ENCODE results near the gene KCNJ9. TPM values are rescaled to one million over a fixed set of nuclear protein-coding genes. Genes with fewer than 3 reads are reported as not detected.

Gene KCNJ9
- total RNA-seq = under 0.01 TPM in 2 replicates

DNA sequence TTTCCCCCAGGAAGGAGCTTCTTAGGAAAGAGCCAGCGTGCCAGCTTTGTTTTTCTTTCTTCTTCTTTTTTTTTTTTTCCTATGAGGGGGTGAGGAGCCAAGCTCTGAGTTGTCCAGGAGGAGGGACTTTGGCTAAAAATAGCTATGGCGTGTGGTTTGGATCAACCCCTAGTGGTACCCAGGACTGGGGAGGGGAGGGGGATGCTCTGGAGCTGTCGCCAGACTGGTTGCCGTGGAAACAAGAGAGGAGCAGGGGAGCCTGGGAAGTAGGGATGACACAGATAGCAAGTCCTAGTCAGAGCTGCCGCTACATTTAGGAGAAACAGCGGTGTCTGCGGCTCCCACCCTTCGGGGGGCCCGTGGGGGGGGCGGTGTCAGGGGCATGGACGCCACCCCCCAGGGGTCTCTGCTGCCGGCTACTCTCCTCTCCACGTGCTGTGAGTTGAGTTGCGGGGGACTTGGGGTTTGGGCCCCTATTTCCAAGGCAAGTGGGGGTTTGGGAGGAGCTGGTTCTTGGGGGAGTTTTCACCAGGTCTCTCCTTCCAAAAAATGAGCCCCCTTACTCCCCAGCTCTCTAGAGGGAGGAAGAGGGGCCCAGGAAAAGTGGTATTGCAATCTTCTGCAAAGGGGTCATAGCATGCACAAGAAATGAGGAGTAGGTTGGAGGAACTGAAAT is at the start of gene KCNJ9:
KCNJ9 (plus strand) TSS at position 278 of the 676 bp plus-strand sequence. CDS start 2,493 bp downstream, outside the sequence.

DNA sequence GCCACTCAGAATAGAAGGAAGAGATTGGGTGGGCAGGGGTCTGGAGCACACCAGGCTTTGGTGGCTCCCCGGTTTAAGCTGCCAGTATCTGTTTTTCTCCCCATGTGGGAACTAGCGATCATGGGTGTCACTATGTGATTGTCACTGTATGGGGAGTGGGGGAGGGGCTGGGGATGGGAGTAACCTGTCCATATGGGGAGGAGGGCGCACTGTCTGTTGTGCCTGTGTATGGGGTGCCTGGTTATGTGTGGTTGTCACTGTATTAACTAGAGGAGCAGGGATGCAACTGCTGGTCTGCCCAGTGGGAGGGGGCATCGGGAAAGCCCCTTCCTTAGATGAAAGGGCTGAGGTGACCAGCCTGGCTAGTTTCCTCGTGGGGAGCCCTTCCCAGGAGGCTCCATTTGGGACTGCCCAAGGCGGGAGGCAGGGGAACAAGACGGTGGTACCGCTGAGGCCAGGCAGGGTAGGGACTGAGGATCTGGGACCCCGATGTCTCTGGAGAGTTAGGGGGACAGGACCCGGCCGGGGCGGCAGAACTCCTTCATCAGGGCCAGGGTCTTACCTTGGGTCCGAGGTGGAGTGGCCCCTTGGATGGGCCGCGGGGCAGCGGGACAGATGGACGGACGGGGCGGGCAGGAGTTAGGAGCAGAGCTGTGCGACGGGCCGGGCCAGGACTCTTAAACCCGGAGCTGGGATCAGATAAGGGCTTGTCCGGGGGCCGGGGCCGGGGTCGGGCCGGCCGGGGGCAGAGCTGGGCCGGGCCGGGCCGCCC is 11.7 kb upstream of the KCNJ9 start, which contains the start of gene KCNJ10:
KCNJ10 (minus strand) TSS at position 701 of the 772 bp plus-strand sequence. CDS start 27,628 bp downstream, outside the sequence.

DNA sequence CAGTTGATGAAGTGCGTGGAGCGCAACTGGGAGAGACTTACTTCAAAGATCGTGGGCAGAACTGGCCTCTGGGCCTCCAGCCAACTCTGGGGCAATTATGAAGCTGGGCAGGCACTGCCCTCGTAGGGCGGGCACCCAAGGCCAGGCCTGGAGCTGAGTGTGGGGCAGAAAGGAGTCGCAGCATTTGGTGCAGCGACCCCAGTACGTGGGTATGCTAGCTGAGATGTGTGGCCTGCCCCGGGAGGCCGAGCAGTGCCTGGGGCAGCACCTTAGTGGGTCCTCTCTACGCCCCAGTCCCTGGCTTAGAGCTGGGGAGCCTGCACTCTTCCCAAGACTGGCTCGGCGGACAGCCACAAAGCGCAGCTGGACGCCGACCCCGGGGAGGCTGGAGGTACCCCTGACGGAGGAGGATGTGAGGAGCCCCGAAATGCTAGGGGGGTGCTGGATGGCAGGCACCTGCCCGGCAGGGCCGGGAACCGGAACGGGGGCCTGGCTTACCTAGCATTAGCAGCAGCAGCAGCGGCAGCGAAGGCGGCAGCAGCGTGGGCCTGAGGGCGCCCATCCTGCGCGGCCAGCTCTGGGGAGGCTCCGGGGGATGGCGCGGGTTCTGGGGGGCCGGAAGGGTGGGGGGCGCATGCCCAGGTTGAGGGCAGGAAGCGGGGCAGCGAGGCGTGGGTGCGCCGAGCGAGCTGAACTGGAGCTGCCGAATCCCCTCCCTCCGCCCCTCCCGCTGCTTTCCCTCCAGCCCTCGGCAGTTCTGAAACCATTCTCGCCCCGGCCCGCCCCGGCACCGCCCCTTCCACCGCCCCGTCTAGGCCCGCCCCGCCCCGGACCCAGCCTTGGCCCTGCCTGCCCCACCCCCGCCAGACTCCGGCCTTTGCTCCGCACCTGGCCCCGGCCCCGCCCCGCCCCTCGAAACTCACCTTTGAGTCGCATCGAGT is 16.8 kb downstream of the KCNJ9 start, which contains the start of gene IGSF8:
IGSF8 (minus strand) TSS at position 709 of the 941 bp plus-strand sequence; CDS start at position 562, 147 bp downstream.

DNA sequence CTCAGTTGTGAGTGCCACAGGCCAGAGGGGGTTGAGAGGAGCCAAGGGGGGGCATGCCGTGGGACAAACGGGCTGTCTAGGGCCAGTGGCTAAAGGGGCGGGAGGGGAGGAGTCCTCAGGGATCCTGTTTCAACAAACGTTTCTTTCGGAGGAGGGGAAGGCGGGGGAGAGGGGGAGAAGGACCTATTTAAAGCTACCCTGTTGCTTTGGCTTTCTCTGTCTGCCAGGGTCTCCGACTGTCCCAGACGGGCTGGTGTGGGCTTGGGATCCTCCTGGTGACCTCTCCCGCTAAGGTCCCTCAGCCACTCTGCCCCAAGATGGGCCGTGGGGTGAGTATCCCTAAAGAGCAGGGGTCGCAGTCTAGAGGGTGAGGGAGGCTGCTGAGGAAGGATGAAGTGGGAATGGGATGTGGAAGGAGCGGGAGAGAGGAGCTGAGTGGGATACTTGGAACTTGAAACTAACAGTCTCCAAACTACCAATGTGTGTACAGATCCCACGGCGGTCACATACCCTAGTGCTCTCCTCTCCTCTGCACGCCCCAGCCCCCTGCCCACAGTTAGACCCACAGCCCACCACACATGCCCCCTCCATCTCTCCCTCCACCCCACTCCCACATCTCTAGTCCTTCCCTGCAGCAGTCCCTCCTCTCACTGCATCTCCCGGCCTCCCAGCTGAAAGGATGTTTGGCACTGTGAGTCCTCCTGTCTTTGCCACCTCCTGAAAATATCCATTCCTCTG is 34.4 kb downstream of the KCNJ9 start, which contains the start of gene ATP1A2:
ATP1A2 (plus strand) TSS at position 215 of the 738 bp plus-strand sequence; CDS start at position 318, 103 bp downstream.

Other genes starting within 250 kb of the KCNJ9 start
- gene VSIG8, start 218.9 kb upstream of the KCNJ9 start, total RNA-seq = not detected in 2 replicates
- gene CFAP45, start 181.4 kb upstream of the KCNJ9 start, total RNA-seq = 0.46 and 0.85 TPM in 2 replicates
- gene TAGLN2, start 156.0 kb upstream of the KCNJ9 start, total RNA-seq = 134 and 204 TPM in 2 replicates
- under 0.01 TPM in 1 of 2 replicates, not detected in the other for gene IGSF9, start 135.9 kb upstream of the KCNJ9 start, total RNA-seq
- gene SLAMF9, start 127.3 kb upstream of the KCNJ9 start, total RNA-seq = 0.28 and 0.46 TPM in 2 replicates
- 3.3 and 3.7 TPM in 2 replicates for gene PIGM, start 49.5 kb upstream of the KCNJ9 start, total RNA-seq
- under 0.01 TPM in 1 of 2 replicates, not detected in the other for gene KCNJ10, start 11.4 kb upstream of the KCNJ9 start, total RNA-seq
- gene IGSF8, start 17.1 kb downstream of the KCNJ9 start, total RNA-seq = 23.2 and 32.3 TPM in 2 replicates
- 0.65 and 4.1 TPM in 2 replicates for gene ATP1A2, start 34.2 kb downstream of the KCNJ9 start, total RNA-seq
- not detected in 2 replicates for gene ATP1A4, start 70.1 kb downstream of the KCNJ9 start, total RNA-seq
- gene CASQ1, start 109.0 kb downstream of the KCNJ9 start, total RNA-seq = not detected in 2 replicates
- 43.0 and 51.7 TPM in 2 replicates for gene PEA15, start 123.8 kb downstream of the KCNJ9 start, total RNA-seq
- 76.7 and 89.7 TPM in 2 replicates for gene DCAF8, start 181.0 kb downstream of the KCNJ9 start, total RNA-seq
- gene PEX19, start 203.6 kb downstream of the KCNJ9 start, total RNA-seq = 46.0 and 47.5 TPM in 2 replicates

Data from smooth muscle cell of bladder (primary cell).